ENCODE measurements around the gene TALDO1. TPM values are rescaled to one million over a fixed set of nuclear protein-coding genes. Genes with fewer than 3 reads are reported as not detected.
A peak's percentile ranks its signal among the peaks of the same experiment; 100 is the strongest.

The TALDO1 gene
- total RNA-seq, 1 experiment from 2014 or later: 137 TPM

DNA sequence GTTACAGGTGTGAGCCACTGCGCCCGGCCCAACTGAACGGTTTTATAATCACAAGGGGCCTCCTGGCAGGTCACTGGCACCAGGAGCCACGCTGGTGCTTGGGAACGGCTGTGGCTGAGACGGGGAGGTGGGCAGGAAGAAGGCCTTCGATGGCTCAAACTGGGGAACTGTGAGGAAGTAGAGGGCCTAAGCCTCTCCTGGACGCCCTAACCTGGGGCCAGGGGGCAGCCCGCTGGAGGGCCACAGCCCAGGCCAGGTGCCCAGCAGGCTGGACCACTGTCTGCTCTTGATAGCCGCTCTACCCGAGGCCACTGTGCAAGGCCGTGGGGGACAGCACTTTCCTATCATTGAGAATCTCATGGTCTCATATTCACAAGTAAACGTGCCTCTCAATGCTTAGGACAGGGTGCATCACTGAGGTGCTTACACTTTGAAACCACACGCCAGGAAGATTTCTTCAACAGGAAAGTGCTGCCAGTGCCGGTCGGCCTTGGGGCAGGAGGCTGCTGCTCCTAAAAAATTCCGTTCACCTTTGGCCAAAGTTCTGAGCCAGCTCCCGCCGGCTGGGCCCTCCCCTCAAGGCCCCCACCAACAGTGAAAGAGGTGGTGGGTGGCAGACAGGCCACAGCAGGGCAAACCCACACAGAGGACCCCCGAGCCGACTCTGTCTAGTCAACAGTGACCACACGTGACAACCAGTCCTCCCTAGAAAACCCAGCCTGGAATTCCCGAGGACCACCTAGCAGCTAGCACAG, 22.8 kb downstream of the TALDO1 start:
- TF ChIP-seq, protein P1, sequence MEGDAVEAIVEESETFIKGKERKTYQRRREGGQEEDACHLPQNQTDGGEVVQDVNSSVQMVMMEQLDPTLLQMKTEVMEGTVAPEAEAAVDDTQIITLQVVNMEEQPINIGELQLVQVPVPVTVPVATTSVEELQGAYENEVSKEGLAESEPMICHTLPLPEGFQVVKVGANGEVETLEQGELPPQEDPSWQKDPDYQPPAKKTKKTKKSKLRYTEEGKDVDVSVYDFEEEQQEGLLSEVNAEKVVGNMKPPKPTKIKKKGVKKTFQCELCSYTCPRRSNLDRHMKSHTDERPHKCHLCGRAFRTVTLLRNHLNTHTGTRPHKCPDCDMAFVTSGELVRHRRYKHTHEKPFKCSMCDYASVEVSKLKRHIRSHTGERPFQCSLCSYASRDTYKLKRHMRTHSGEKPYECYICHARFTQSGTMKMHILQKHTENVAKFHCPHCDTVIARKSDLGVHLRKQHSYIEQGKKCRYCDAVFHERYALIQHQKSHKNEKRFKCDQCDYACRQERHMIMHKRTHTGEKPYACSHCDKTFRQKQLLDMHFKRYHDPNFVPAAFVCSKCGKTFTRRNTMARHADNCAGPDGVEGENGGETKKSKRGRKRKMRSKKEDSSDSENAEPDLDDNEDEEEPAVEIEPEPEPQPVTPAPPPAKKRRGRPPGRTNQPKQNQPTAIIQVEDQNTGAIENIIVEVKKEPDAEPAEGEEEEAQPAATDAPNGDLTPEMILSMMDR (IDR thresholded peaks at IDR 0.05; ENCODE audit: unreplicated experiment): no peak
- ChIA-PET POLR2A (no interaction called here), CTCF (interaction anchor here (0.7 kb wide), 1 partner anchor 31 kb away, joined by 3 read pairs; no protein-coding TSS in a partner anchor)
- Mint-ChIP-seq H3K4me3 (ENCODE audit: unreplicated experiment) (no peak overlapping the region), H3K36me3 (ENCODE audit: insufficient read depth, unreplicated experiment) (peaks cover 76% of the 10 kb centered on the region), H3K9me3 (ENCODE audit: unreplicated experiment) (no peaks in the 10 kb centered on the region), H3K4me1 (ENCODE audit: insufficient read depth, unreplicated experiment) (peaks cover 3% of the 10 kb centered on the region), H3K27me3 (ENCODE audit: insufficient read depth, unreplicated experiment) (no peaks in the 10 kb centered on the region), H3K27ac (ENCODE audit: low read depth, unreplicated experiment) (no peak overlapping the region)
- TSS peak; percentile 14 for BruUV-seq (replicated peaks)
- intact Hi-C loops (cut with micrococcal nuclease): no loop called here
- DNase-seq (ENCODE audit: unreplicated experiment): no peak

DNA sequence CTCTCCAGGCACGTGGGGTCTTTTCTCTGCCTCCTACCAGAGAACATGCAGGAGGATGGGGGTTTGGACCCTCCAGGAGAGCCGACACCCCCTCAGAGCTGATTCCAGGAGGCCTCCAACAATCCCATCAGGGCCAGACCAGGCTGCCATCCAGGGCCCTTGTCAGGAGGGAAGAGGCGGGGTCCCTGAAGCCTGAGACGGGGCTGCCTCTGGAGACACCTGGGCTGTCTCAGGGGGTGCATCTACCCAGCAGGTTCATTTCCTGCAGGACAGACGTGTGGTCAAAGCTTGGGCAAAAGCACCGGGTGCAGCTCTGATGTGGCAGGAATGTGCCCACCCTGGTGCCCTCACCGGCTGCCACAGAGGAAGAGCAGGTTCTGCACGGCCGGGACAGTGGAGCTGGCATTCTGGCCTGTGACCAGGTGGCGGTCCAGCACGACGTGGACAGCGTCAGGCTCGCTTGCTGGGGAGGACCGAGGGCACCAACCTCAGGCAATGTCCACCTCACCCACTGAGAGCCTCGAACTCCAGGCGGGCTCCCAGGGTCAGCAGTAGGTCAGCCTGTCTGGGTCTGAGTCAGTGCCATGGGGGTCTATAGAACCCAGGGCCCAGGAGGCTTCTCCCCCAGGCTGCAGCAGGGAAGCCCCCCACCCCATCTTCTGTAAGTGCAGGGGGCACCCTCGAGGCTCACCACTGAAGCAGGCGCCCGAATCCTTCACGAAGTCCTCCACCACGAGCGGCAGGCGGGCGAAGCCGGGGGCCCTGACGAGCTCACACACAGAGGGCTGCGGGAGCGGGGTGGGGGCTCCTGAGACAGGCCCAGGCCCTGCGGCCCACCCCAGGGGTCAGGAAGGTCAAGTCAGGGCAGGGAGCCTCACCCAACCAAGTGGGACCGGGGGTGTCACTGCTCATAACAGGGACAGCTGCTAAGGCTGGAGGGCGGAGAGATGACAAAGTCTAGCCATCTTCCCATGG, 23.7 kb downstream of the TALDO1 start:
- ChIA-PET CTCF (no interaction called here), POLR2A (interaction anchor here (0.6 to 1.0 kb wide), 3 partner anchors 14 to 42 kb away, joined by 3 read pairs; partner anchors contain the start of gene RPLP2)
- TF ChIP-seq, protein P1 (IDR thresholded peaks at IDR 0.05; ENCODE audit: unreplicated experiment): no peak
- no peak for DNase-seq (ENCODE audit: unreplicated experiment)
- Mint-ChIP-seq H3K4me1 (ENCODE audit: insufficient read depth, unreplicated experiment) (peaks cover 11% of the 10 kb centered on the region), H3K4me3 (ENCODE audit: unreplicated experiment) (no peak overlapping the region), H3K36me3 (ENCODE audit: insufficient read depth, unreplicated experiment) (peaks cover 74% of the 10 kb centered on the region), H3K27ac (ENCODE audit: low read depth, unreplicated experiment) (no peak overlapping the region), H3K27me3 (ENCODE audit: insufficient read depth, unreplicated experiment) (no peaks in the 10 kb centered on the region), H3K9me3 (ENCODE audit: unreplicated experiment) (no peaks in the 10 kb centered on the region)
- intact Hi-C loops (cut with micrococcal nuclease): no loop called here
- no TSS peak for BruUV-seq (replicated peaks)

DNA sequence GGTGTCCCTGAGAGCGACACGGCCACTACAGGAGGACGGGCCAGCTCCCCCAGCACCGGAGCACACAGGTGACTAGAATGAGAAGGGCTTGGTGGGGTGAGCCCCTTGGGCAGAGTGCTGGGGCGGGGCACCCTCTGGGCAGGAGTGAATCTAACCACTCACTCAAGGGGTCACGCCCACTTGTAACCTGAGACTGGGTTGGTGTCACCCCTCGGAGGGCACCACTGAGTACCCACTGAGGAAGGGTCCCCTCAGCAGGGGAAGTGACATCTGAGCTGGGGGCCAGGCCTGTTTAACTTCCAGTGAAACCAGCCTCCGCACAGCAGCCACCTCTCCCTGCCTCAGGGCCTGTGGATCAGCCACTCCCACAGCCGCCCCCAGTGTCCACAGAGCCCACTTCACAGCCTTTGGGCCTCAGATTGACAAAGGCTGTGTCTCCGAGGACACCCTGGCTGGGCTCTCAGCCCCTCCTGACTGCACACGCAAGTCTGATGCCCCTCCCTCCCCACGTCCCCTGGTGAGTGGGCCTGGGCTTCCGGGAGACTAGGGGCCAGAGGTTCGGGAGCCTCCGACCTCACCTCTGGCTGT, 24.4 kb downstream of the TALDO1 start:
- TF ChIP-seq, protein P1 (IDR thresholded peaks at IDR 0.05; ENCODE audit: unreplicated experiment): no peak
- Mint-ChIP-seq H3K27me3 (ENCODE audit: insufficient read depth, unreplicated experiment) (no peaks in the 10 kb centered on the region), H3K36me3 (ENCODE audit: insufficient read depth, unreplicated experiment) (peaks cover 73% of the 10 kb centered on the region), H3K27ac (ENCODE audit: low read depth, unreplicated experiment) (no peak overlapping the region), H3K9me3 (ENCODE audit: unreplicated experiment) (no peaks in the 10 kb centered on the region), H3K4me3 (ENCODE audit: unreplicated experiment) (no peak overlapping the region), H3K4me1 (ENCODE audit: insufficient read depth, unreplicated experiment) (peaks cover 11% of the 10 kb centered on the region)
- ChIA-PET CTCF (no interaction called here), POLR2A (interaction anchor here (1.0 kb wide), 1 partner anchor 13 kb away, joined by 3 read pairs; no protein-coding TSS in a partner anchor)
- BruUV-seq (replicated peaks): no TSS peak
- DNase-seq (ENCODE audit: unreplicated experiment): no peak
- intact Hi-C loops (cut with micrococcal nuclease): no loop called here

All from MCF 10A (cell line).